ENCODE data around the gene IGFN1.

GRCh38 chr1:201255479-201256362 lies 65.1 kb downstream of the IGFN1 start:
- no peak for TF ChIP-seq YY1 (IDR thresholded peaks at IDR 0.05; ENCODE audit: low read depth)
- TF ChIP-seq POLR2AphosphoS5 (IDR thresholded peaks at IDR 0.05; ENCODE audit: low read depth, low read length) = no peak
- no peak for TF ChIP-seq SIN3A (IDR thresholded peaks at IDR 0.05; ENCODE audit: borderline replicate concordance, low read depth, low read length)
- no peak for TF ChIP-seq CTCF (IDR thresholded peaks at IDR 0.05)
- no peak for TF ChIP-seq REST (IDR thresholded peaks at IDR 0.05; ENCODE audit: low read depth, low read length)
- no peak for TF ChIP-seq JUND (IDR thresholded peaks at IDR 0.05)
